Kidney epithelial cell (primary cell): ENCODE data around the gene FSIP2. TPM values are rescaled to one million over a fixed set of nuclear protein-coding genes. Genes with fewer than 3 reads are reported as not detected.

ENCODE experiments used
- DNase-seq: peaks from one replicate; pipeline ENCODE4 v3.0.0-alpha.2; 2010; ENCODE audit warnings: low read depth
- H3K27me3 ChIP-seq: 2 replicates; pipeline ENCODE4 v1.6.0; 2011; ENCODE audit warnings: low read length; ENCODE audit not compliant: control insufficient read depth, insufficient read depth
- H3K36me3 ChIP-seq: 2 replicates; pipeline ENCODE4 v1.5.1; 2011; ENCODE audit warnings: low read length; ENCODE audit not compliant: control insufficient read depth, insufficient read depth
- H3K4me3 ChIP-seq: 2 replicates; pipeline ENCODE4 v1.5.1; 2011; ENCODE audit warnings: low read depth, mild to moderate bottlenecking, control low read depth, low read length
- total RNA-seq: library from RNA; depleted of rRNA; stranded (reverse); fragments of >200 nt; gene quantifications from 2 replicates; pipeline ENCODE4 v1.2.3, GENCODE V29; 2015
- TF ChIP-seq, protein P1 (sequence below): IDR thresholded peaks from 2 replicates; pipeline ENCODE4 v1.5.1; 2011; ENCODE audit warnings: mild to moderate bottlenecking, moderate library complexity, low read length, control low read depth, inconsistent platforms; ENCODE audit not compliant: insufficient read depth, poor library complexity, severe bottlenecking

FSIP2 gene
- total RNA-seq, 1 donor from 2014 or later, result 0.96 TPM

GRCh38 chr2:185736210-185736609 is 2.4 kb upstream of the FSIP2 start:
- Histone ChIP-seq H3K27me3 (no peaks in the 10 kb centered on the region), H3K4me3 (no peak overlapping the region), H3K36me3 (no peaks in the 10 kb centered on the region)
- DNase-seq, result no peak
- TF ChIP-seq, protein P1, sequence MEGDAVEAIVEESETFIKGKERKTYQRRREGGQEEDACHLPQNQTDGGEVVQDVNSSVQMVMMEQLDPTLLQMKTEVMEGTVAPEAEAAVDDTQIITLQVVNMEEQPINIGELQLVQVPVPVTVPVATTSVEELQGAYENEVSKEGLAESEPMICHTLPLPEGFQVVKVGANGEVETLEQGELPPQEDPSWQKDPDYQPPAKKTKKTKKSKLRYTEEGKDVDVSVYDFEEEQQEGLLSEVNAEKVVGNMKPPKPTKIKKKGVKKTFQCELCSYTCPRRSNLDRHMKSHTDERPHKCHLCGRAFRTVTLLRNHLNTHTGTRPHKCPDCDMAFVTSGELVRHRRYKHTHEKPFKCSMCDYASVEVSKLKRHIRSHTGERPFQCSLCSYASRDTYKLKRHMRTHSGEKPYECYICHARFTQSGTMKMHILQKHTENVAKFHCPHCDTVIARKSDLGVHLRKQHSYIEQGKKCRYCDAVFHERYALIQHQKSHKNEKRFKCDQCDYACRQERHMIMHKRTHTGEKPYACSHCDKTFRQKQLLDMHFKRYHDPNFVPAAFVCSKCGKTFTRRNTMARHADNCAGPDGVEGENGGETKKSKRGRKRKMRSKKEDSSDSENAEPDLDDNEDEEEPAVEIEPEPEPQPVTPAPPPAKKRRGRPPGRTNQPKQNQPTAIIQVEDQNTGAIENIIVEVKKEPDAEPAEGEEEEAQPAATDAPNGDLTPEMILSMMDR, result no peak

GRCh38 chr2:185745864-185746859 is 7.6 kb downstream of the FSIP2 start:
- Histone ChIP-seq H3K27me3 (no peaks in the 10 kb centered on the region), H3K36me3 (no peaks in the 10 kb centered on the region), H3K4me3 (no peak overlapping the region)
- no peak for DNase-seq
- TF ChIP-seq, protein P1, result no peak

GRCh38 chr2:185757356-185757755 is 18.8 kb downstream of the FSIP2 start:
- no peaks in the 10 kb centered on the region for H3K27me3 ChIP-seq
- no peak overlapping the region for H3K4me3 ChIP-seq
- no peaks in the 10 kb centered on the region for H3K36me3 ChIP-seq
- TF ChIP-seq, protein P1, result no peak
- no peak for DNase-seq

DNA sequence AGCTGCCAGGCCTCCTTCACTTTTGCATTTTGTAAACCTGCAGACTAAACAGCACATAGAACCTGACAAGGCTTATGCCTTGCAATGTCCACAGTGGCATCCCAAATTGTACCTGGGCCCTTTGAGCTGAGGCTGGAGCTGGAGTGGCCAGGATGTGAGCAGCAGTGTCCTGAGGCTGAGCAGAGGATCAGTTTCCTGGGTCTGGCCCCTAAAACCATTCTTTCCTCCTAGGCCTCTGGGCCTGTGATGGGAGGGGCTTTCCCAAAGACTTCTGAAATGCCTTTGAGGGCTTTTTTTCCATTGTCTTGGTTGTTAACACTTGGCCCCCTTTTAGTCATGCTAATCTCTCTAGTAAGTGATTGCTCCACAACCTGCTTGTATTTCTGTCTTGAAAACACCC is 32.8 kb downstream of the FSIP2 start:
- Histone ChIP-seq H3K36me3 (no peaks in the 10 kb centered on the region), H3K4me3 (no peak overlapping the region), H3K27me3 (no peaks in the 10 kb centered on the region)
- TF ChIP-seq, protein P1, result no peak
- DNase-seq, result no peak

DNA sequence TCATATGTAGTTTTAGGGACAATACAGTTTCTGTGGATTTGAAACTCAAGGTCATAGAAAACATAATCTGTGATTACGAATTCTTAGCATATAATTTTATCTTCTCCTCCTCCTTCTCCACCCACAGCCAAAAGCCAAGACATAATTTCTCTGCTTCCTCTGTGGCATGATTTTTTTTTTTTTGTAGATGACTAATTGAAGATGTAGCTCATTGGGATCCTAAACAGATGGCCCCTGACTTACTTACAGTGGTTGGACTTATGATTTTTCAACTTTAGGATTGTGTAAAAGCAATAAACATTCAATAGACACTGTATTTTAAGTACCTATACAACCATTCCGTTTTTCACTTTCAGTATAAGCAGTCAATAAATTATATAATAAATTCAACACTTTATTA is 42.3 kb downstream of the FSIP2 start:
- no peak overlapping the region for H3K4me3 ChIP-seq
- TF ChIP-seq, protein P1, result no peak
- H3K27me3 ChIP-seq, result no peaks in the 10 kb centered on the region

GRCh38 chr2:185782223-185782769 is 43.7 kb downstream of the FSIP2 start:
- TF ChIP-seq, protein P1, result no peak
- H3K36me3 ChIP-seq, result no peaks in the 10 kb centered on the region
- H3K4me3 ChIP-seq, result no peak overlapping the region
- DNase-seq, result no peak
- no peaks in the 10 kb centered on the region for H3K27me3 ChIP-seq

More for the DNA sequence above, 42.3 kb downstream of the FSIP2 start:
- no peaks in the 10 kb centered on the region for H3K36me3 ChIP-seq
- DNase-seq, result no peak
